Bronchial epithelial cell (primary cell): ENCODE results near the gene HSPB1. TPM values are rescaled to one million over a fixed set of nuclear protein-coding genes. Genes with fewer than 3 reads are reported as not detected.

Experiments
- DNase-seq: peaks from one replicate; pipeline ENCODE4 v3.0.0-alpha.2; 2010; ENCODE audit warnings: low read depth
- FAIRE-seq: peaks from 2 replicates; lab custom pipeline; 2011; peaks lifted over from hg19 to GRCh38; lab: Jason Lieb, UNC
- H3K27me3 ChIP-seq: 2 replicates; pipeline ENCODE4 v1.5.1; 2011; ENCODE audit warnings: low read length; ENCODE audit not compliant: control insufficient read depth, insufficient read depth
- H3K36me3 ChIP-seq: 2 replicates; pipeline ENCODE4 v1.5.1; 2011; ENCODE audit warnings: low read length; ENCODE audit not compliant: control insufficient read depth, insufficient read depth
- H3K4me3 ChIP-seq: 2 replicates; pipeline ENCODE4 v1.5.1; 2011; ENCODE audit warnings: mild to moderate bottlenecking, low read depth, low read length, control low read depth
- total RNA-seq: library from RNA; depleted of rRNA; stranded (reverse); fragments of >200 nt; gene quantifications from 2 replicates; pipeline ENCODE4 v1.2.1, GENCODE V29; 2014
- TF ChIP-seq, protein P1 (sequence below): IDR thresholded peaks from 2 replicates; pipeline ENCODE4 v1.5.1; 2011; ENCODE audit warnings: mild to moderate bottlenecking, moderate library complexity, low read length, control low read depth, inconsistent platforms; ENCODE audit not compliant: insufficient read depth, severe bottlenecking

Gene HSPB1
- total RNA-seq, 1 donor from 2014 or later: 36.1 TPM

DNA sequence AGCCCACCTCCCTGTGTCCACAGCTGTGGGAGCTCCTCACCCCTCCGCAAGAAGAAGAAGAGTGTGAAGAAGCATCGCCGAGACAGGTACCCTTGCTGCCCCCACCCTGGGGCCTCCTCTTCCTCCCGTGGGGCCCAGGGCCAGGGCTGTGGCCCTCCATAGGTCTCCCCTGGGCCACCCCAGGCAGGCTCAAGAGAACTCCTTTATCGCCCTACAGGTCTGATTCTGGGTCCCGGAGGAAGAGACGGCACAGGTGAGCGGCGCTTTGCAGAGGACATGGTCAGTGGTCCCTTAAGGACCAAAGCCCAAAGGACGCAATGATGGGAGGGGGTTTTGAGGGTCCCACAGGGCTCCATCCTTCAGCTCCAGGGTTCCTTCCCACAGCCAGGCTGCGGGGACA lies 41.1 kb upstream of the HSPB1 start:
- peaks cover 5% of the 10 kb centered on the region for H3K27me3 ChIP-seq
- no peak overlapping the region for H3K4me3 ChIP-seq
- no peak for FAIRE-seq
- TF ChIP-seq, protein P1, sequence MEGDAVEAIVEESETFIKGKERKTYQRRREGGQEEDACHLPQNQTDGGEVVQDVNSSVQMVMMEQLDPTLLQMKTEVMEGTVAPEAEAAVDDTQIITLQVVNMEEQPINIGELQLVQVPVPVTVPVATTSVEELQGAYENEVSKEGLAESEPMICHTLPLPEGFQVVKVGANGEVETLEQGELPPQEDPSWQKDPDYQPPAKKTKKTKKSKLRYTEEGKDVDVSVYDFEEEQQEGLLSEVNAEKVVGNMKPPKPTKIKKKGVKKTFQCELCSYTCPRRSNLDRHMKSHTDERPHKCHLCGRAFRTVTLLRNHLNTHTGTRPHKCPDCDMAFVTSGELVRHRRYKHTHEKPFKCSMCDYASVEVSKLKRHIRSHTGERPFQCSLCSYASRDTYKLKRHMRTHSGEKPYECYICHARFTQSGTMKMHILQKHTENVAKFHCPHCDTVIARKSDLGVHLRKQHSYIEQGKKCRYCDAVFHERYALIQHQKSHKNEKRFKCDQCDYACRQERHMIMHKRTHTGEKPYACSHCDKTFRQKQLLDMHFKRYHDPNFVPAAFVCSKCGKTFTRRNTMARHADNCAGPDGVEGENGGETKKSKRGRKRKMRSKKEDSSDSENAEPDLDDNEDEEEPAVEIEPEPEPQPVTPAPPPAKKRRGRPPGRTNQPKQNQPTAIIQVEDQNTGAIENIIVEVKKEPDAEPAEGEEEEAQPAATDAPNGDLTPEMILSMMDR: no peak
- DNase-seq: no peak
- no peaks in the 10 kb centered on the region for H3K36me3 ChIP-seq

DNA sequence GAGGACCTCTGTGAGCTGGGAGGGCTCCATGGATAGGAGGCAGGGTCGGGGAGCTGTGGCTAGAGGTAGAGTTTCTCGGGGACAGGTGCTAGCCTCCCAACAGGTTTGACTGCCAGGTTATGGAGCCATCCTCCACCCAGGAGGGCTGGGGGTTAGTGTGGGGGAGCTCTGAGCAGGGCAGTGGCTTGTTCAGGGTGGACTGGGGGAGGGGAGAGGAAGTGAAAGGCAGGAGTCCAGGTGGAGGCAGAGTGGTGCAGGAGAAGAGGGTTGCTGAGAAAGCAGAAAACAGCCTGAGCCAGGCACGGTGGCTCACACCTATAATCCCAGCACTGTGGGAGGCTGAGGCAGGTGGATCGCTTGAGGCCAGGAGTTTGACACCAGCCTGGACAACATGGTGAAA lies 40.5 kb upstream of the HSPB1 start:
- FAIRE-seq (no peak), DNase-seq (no peak)
- H3K27me3 ChIP-seq: peaks cover 9% of the 10 kb centered on the region
- H3K36me3 ChIP-seq: no peaks in the 10 kb centered on the region
- H3K4me3 ChIP-seq: no peak overlapping the region
- TF ChIP-seq, protein P1: no peak

DNA sequence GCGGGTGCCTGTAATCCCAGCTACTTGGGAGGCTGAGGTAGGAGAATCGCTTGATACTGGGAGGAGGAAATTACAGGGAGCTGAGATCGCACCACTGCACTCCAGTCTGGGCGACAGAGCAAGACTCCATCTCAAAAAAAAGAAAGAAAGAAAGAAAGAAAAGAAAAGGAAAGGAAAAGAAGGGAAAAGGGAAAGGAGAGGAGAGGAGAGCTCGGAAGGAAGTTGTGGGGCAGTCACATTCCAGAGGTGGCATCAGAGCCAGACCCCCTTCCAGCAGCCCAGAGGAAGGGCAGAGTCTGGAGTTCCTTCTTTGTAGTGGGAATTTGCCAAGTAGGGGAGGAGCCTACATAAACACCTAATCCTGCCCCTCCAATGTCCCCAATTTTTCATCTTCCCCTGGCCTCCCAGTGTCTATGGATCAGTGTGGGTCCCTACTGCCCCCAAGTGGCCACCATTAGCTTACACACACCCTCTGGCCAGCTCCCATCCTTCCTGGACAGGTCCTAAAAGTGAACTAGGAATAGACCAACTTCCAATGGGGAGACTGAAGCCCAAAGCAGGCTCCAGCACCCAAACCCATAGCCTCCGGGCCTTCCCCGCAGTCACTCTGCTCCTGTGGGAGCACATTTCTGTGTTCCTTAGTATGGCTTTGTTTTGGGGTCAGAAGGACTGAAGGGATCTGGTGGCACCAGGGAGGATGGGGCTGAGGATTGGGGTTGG lies 39.6 kb upstream of the HSPB1 start:
- H3K27me3 ChIP-seq: peaks cover 10% of the 10 kb centered on the region
- DNase-seq: peak; percentile 48
- peak; percentile 13 for FAIRE-seq

DNA sequence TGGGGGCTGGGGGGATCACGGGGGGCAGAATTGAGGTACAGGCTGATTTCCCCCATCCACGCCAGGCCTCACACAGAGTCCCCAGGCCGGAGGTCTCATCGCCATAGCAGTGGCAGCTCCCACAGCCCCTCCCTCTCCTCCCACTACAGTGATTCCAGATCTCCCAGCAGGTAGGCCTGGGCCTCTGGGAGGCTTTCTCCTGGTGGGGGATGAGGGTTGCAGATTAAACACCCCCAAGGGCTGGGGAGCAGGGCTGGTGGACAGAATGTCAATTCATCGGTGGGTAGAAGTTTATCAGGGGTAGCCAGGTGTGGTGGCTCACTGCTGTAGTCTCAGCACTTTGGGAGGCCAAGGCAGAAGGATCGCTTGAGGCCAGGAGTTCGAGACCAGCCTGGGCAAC lies 37.2 kb upstream of the HSPB1 start:
- DNase-seq: no peak
- Histone ChIP-seq H3K36me3 (no peaks in the 10 kb centered on the region), H3K27me3 (peaks cover 12% of the 10 kb centered on the region), H3K4me3 (no peak overlapping the region)
- TF ChIP-seq, protein P1: no peak
- no peak for FAIRE-seq

More for the DNA sequence above, 39.6 kb upstream of the HSPB1 start:
- Histone ChIP-seq H3K36me3 (no peaks in the 10 kb centered on the region), H3K4me3 (no peak overlapping the region)
- TF ChIP-seq, protein P1: peak; percentile 75

DNA sequence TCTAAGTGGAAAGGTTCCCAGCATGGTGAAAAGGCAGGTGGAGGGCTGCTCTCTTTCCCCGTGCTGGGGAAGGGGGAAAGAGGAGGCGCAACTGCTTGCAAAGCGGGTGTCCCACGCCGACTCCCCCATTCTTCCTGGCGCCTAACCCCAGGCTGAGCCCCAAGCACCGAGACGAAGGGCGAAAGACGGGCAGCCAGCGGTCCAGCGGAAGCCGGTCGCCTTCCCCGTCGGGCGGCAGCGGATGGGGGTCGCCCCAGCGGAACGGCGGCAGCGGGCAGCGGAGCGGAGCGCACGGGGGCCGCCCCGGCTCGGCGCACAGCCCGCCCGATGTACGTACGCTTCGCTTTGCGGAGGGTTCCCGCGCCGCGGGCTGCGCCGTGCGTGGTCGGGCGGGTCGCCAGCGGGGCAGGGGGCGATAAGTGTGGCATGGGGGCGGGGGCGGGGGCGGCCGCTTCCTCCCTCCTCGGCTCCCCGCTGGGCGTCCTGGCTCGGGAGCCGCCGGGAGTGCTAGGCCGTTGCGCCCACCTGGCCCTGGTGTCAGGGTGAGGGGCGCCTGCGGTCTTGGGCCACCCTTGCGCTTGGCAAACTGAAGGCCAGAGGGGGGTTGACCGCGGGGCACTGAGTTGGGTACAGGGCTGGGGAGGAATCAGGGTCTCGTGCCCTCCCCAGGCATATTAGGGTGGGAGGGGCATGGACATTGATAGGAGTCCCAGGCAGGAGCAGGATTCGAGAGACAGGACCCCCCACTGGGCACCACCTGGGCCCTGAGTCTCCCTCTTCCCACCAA lies 35.2 kb upstream of the HSPB1 start:
- FAIRE-seq: no peak
- H3K4me3 ChIP-seq: no peak overlapping the region

More for the DNA sequence above, 35.2 kb upstream of the HSPB1 start:
- H3K36me3 ChIP-seq: no peaks in the 10 kb centered on the region
- no peak for DNase-seq
- H3K27me3 ChIP-seq: peaks cover 12% of the 10 kb centered on the region
- TF ChIP-seq, protein P1: no peak
